ENCODE results near the gene C18orf63.

C18orf63 gene

DNA sequence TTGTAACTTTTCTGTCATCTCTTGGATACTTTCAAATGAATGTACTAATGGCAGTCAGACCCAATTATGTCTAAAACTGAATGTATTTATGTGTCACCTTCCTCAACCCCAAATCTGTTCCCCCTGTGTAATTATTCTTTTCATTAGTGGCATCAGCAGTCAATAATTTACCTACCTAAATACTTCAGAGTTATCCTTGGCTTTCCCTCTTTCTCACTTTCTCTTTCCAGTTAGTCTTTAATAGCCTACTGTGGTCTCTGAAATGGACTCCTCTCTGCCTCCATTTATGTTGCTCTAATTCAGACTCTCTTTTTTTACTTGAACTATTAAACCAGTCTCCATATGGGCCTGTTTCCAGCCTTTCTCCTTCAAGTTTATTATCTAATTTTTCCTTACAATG lies 21.0 kb downstream of the C18orf63 start:
- no peaks in the 10 kb centered on the region for H3K9me3 ChIP-seq (ENCODE audit: control insufficient read depth, insufficient read depth, low read depth, low read length)
- TF ChIP-seq ZNF311 (tag by site-specific recombination; IDR thresholded peaks at IDR 0.05; ENCODE audit: borderline replicate concordance) (no peak), ZNF324 (tag by site-specific recombination; IDR thresholded peaks at IDR 0.05) (no peak), ZNF274 (IDR thresholded peaks at IDR 0.05; ENCODE audit: low read length) (no peak), ZNF274 (tag by site-specific recombination; IDR thresholded peaks at IDR 0.05; ENCODE audit: borderline replicate concordance) (no peak), ZNF350 (tag by site-specific recombination; IDR thresholded peaks at IDR 0.05) (no peak), ZNF404 (tag by site-specific recombination; IDR thresholded peaks at IDR 0.05) (no peak), ZNF341 (tag by site-specific recombination; IDR thresholded peaks at IDR 0.05; ENCODE audit: low read depth) (no peak), ZNF501 (tag by site-specific recombination; IDR thresholded peaks at IDR 0.05) (no peak), ZNF664 (tag by site-specific recombination; IDR thresholded peaks at IDR 0.05) (no peak), ZNF76 (tag by site-specific recombination; IDR thresholded peaks at IDR 0.05; ENCODE audit: borderline replicate concordance, low read depth) (no peak), ZNF571 (tag by site-specific recombination; IDR thresholded peaks at IDR 0.05) (no peak), ZNF202 (tag by site-specific recombination; IDR thresholded peaks at IDR 0.05; ENCODE audit: borderline replicate concordance) (no peak), ZNF670 (tag by site-specific recombination; IDR thresholded peaks at IDR 0.05; ENCODE audit: low read depth) (no peak), YY1 (tag by site-specific recombination; IDR thresholded peaks at IDR 0.05) (no peak), ZNF174 (tag by site-specific recombination; IDR thresholded peaks at IDR 0.05) (no peak)
- TF ChIP-seq, protein P1, sequence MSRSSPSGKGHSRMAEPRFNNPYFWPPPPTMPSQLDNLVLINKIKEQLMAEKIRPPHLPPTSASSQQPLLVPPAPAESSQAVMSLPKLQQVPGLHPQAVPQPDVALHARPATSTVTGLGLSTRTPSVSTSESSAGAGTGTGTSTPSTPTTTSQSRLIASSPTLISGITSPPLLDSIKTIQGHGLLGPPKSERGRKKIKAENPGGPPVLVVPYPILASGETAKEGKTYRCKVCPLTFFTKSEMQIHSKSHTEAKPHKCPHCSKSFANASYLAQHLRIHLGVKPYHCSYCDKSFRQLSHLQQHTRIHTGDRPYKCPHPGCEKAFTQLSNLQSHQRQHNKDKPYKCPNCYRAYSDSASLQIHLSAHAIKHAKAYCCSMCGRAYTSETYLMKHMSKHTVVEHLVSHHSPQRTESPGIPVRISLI (tag by site-specific recombination; IDR thresholded peaks at IDR 0.05), result no peak
- TF ChIP-seq, protein P2, sequence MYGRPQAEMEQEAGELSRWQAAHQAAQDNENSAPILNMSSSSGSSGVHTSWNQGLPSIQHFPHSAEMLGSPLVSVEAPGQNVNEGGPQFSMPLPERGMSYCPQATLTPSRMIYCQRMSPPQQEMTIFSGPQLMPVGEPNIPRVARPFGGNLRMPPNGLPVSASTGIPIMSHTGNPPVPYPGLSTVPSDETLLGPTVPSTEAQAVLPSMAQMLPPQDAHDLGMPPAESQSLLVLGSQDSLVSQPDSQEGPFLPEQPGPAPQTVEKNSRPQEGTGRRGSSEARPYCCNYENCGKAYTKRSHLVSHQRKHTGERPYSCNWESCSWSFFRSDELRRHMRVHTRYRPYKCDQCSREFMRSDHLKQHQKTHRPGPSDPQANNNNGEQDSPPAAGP (tag by site-specific recombination; IDR thresholded peaks at IDR 0.05), result no peak
- TF ChIP-seq, protein P3, sequence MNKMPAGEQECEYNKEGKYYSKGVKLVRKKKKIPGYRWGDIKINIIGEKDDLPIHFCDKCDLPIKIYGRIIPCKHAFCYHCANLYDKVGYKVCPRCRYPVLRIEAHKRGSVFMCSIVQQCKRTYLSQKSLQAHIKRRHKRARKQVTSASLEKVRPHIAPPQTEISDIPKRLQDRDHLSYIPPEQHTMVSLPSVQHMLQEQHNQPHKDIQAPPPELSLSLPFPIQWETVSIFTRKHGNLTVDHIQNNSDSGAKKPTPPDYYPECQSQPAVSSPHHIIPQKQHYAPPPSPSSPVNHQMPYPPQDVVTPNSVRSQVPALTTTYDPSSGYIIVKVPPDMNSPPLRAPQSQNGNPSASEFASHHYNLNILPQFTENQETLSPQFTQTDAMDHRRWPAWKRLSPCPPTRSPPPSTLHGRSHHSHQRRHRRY (tag by site-specific recombination; IDR thresholded peaks at IDR 0.05), result no peak
- ChIA-PET CTCF (interaction anchor here (0.6 to 0.7 kb wide), 3 partner anchors 21 to 129 kb away, joined by 3 to 4 read pairs (median 4); no protein-coding TSS in a partner anchor), POLR2A (no interaction called here)
- no peaks in the 10 kb centered on the region for H3K36me3 ChIP-seq (ENCODE audit: control insufficient read depth in 2 of 2, insufficient read depth in 1 of 2, low read length in 2 of 2)
- no peaks in the 10 kb centered on the region for H3K4me1 ChIP-seq (ENCODE audit: control insufficient read depth, insufficient read depth, low read length)
- no peak overlapping the region for H3K27ac ChIP-seq (ENCODE audit: extremely low read depth, low read depth, low read length)
- no peak overlapping the region for H3K4me3 ChIP-seq (ENCODE audit: low read depth, low read length)

DNA sequence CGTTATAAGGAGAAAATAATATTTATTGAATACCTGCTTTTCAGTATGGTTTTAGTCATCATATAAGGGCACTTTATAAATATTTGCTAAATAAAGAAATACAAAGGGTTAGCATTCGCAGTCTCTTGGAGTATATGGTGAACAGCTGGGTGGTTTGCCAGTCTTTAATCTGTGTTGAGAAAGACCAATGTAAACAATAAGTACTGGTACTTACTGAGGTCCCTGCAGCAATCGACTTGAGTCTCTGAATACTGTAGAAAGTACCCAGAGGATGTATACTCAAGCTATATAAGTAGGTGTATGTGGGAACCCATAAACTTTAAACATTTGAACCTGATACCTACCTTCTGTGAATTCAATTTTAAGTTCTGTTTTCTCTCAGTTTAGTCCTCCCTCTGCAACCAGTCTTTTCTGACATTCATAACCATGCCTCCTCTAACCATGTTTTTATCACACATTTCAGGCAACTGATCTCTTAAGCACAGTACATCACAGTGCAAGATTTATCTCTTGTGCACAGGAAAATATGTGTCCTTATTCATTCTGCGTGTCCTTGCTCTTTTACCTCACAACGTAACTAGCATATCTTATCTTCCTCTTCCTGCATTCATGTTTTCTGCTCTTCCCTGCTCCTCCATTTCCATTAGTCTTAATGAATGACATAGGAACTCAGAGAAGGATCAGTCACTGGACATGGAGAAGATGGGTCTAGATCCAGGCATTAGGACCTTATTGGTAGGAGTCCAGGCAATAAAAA lies 21.7 kb downstream of the C18orf63 start:
- H3K27ac ChIP-seq (ENCODE audit: extremely low read depth, low read depth, low read length), result no peak overlapping the region
- CTCF ChIA-PET, result interaction anchor here (0.6 to 0.7 kb wide), 3 partner anchors 54 to 890 kb away, joined by 3 to 4 read pairs (median 3); no protein-coding TSS in a partner anchor
- TF ChIP-seq ZNF555 (tag by site-specific recombination; conservative IDR thresholded peaks at IDR 0.05), result no peak
- TF ChIP-seq ZNF660 (tag by site-specific recombination; IDR thresholded peaks at IDR 0.05), result no peak
- TF ChIP-seq, protein P4, sequence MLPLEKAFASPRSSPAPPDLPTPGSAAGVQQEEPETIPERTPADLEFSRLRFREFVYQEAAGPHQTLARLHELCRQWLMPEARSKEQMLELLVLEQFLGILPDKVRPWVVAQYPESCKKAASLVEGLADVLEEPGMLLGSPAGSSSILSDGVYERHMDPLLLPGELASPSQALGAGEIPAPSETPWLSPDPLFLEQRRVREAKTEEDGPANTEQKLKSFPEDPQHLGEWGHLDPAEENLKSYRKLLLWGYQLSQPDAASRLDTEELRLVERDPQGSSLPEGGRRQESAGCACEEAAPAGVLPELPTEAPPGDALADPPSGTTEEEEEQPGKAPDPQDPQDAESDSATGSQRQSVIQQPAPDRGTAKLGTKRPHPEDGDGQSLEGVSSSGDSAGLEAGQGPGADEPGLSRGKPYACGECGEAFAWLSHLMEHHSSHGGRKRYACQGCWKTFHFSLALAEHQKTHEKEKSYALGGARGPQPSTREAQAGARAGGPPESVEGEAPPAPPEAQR (tag by site-specific recombination; IDR thresholded peaks at IDR 0.05), result no peak
- no peak for TF ChIP-seq ZFP41 (tag by site-specific recombination; IDR thresholded peaks at IDR 0.05; ENCODE audit: borderline replicate concordance)
- no peak for TF ChIP-seq ZNF473 (tag by site-specific recombination; IDR thresholded peaks at IDR 0.05)
- TF ChIP-seq TCF7L2 (IDR thresholded peaks at IDR 0.05; ENCODE audit: borderline replicate concordance, low read depth, low read length), result no peak
- no peak for TF ChIP-seq ZNF416 (tag by site-specific recombination; IDR thresholded peaks at IDR 0.05)
- no peak for TF ChIP-seq ZFP69B (tag by site-specific recombination; IDR thresholded peaks at IDR 0.05)
- no peak for TF ChIP-seq ZNF324 (tag by site-specific recombination; IDR thresholded peaks at IDR 0.05)
- no peak for TF ChIP-seq ZNF621 (tag by site-specific recombination; IDR thresholded peaks at IDR 0.05)
- no peak for TF ChIP-seq ZNF768 (tag by site-specific recombination; IDR thresholded peaks at IDR 0.05)
- no peak for TF ChIP-seq ZNF792 (tag by site-specific recombination; IDR thresholded peaks at IDR 0.05)
- TF ChIP-seq, protein P5, sequence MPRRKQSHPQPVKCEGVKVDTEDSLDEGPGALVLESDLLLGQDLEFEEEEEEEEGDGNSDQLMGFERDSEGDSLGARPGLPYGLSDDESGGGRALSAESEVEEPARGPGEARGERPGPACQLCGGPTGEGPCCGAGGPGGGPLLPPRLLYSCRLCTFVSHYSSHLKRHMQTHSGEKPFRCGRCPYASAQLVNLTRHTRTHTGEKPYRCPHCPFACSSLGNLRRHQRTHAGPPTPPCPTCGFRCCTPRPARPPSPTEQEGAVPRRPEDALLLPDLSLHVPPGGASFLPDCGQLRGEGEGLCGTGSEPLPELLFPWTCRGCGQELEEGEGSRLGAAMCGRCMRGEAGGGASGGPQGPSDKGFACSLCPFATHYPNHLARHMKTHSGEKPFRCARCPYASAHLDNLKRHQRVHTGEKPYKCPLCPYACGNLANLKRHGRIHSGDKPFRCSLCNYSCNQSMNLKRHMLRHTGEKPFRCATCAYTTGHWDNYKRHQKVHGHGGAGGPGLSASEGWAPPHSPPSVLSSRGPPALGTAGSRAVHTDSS (tag by site-specific recombination; IDR thresholded peaks at IDR 0.05), result no peak
- TF ChIP-seq ZNF548 (tag by site-specific recombination; IDR thresholded peaks at IDR 0.05), result no peak

More for the DNA sequence above, 21.7 kb downstream of the C18orf63 start:
- Histone ChIP-seq H3K4me1 (ENCODE audit: control insufficient read depth, insufficient read depth, low read length) (no peaks in the 10 kb centered on the region), H3K4me3 (ENCODE audit: low read depth, low read length) (no peak overlapping the region), H3K36me3 (ENCODE audit: control insufficient read depth in 2 of 2, insufficient read depth in 1 of 2, low read length in 2 of 2) (no peaks in the 10 kb centered on the region), H3K9me3 (ENCODE audit: control insufficient read depth, insufficient read depth, low read depth, low read length) (no peaks in the 10 kb centered on the region)
- POLR2A ChIA-PET, result no interaction called here
